ENCODE measurements around the gene PRICKLE4.

Gene PRICKLE4

DNA sequence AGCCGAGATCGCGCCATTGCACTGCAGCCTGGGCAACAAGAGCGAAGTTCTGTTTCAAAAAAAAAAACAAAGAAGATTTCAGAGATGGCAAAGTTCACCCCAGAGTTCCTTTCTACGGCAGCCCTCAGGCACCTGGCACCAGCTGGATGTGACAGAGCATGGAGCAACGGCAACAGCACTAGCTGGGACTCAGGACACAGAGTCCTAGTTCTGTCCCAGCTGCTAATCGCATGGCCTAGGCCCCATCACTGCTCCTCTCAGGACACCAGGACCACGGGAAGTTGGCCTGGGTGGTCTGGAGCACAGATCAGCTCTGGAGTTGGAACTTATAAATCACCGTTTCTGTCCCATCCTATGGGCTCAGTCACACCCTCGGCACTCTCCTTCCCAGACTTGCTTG is 34.5 kb upstream of the PRICKLE4 start:
- no peaks in the 10 kb centered on the region for H3K9me3 ChIP-seq (ENCODE audit: control insufficient read depth in 5 of 5, low read length in 5 of 5)
- H3K4me1 ChIP-seq (ENCODE audit: control insufficient read depth in 5 of 5, insufficient read depth in 5 of 5, low read length in 5 of 5): no peaks in the 10 kb centered on the region
- no peaks in the 10 kb centered on the region for H3K36me3 ChIP-seq (ENCODE audit: control insufficient read depth in 5 of 5, insufficient read depth in 5 of 5, low read length in 5 of 5)
- H3K27ac ChIP-seq (ENCODE audit: low read depth, low read length): no peak overlapping the region
- H3K4me3 ChIP-seq (ENCODE audit: low read depth in 1 of 5, low read length in 5 of 5): no peak overlapping the region
- H3K9ac ChIP-seq (ENCODE audit: low read length in 5 of 5): no peak overlapping the region
- no peaks in the 10 kb centered on the region for H3K27me3 ChIP-seq (ENCODE audit: control insufficient read depth in 5 of 5, insufficient read depth in 4 of 5, low read length in 5 of 5)

DNA sequence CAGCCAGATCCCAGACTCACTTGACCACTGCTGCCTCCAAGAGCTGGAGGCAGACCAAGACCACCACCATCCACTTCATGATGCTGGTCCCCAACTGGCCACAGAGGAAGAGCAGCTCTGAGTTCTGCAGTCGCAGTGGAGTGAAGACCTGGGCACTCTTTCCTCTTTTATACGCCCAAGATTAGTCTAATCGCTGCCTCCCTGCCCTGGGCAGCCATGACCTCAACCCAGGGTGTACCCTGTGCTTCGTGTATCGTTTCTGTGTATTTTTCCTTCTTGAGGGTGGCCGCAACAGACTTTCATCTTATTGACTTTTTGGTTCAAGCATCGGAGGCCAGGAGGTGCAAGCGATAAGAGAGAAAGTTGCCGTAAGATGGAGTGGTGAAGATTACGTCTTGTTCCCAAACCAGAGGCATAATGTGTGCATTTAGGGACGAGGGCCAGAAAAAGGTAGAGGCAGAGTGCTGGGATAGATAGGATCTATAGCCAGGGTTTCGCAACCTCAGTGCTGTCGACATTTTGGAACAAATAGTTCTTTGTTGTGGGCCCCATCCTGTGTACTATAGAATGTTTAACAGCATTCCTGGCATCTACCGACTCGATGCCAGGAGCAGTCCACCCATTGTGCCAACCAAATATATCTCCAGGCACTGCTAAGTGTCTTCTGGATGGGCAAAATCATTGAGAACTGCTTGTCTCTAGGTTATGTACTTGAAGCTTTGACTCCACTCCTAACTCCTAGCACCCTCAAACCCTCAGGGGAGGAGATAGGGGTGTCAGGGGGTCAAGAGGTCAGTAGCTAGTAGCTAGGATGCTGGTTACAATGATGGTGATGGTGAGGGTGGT is 33.1 kb upstream of the PRICKLE4 start, which contains the start of gene PGC:
TSS of gene PGC (minus strand) at position 142 of the 846 bp plus-strand sequence. CDS start at position 79, 63 bp downstream.
- no peaks in the 10 kb centered on the region for H3K9me3 ChIP-seq (ENCODE audit: control insufficient read depth in 5 of 5, low read length in 5 of 5)
- no peak within 1 kb of the TSS for H3K4me3 ChIP-seq (ENCODE audit: low read depth in 1 of 5, low read length in 5 of 5)
- H3K27ac ChIP-seq (ENCODE audit: low read depth, low read length): no peak within 1 kb of the TSS

GRCh38 chr6:41748102-41748477 is 32.5 kb upstream of the PRICKLE4 start:
- Histone ChIP-seq H3K27me3 (ENCODE audit: control insufficient read depth in 5 of 5, insufficient read depth in 4 of 5, low read length in 5 of 5) (no peaks in the 10 kb centered on the region), H3K27ac (ENCODE audit: low read depth, low read length) (no peak overlapping the region), H3K4me1 (ENCODE audit: control insufficient read depth in 5 of 5, insufficient read depth in 5 of 5, low read length in 5 of 5) (no peaks in the 10 kb centered on the region), H3K4me3 (ENCODE audit: low read depth in 1 of 5, low read length in 5 of 5) (no peak overlapping the region), H3K9ac (ENCODE audit: low read length in 5 of 5) (no peak overlapping the region), H3K9me3 (ENCODE audit: control insufficient read depth in 5 of 5, low read length in 5 of 5) (no peaks in the 10 kb centered on the region), H3K36me3 (ENCODE audit: control insufficient read depth in 5 of 5, insufficient read depth in 5 of 5, low read length in 5 of 5) (no peaks in the 10 kb centered on the region)

More for the DNA sequence above, 33.1 kb upstream of the PRICKLE4 start, which contains the start of gene PGC:
- no peak within 1 kb of the TSS for H3K9ac ChIP-seq (ENCODE audit: low read length in 5 of 5)
- no peaks in the 10 kb centered on the region for H3K27me3 ChIP-seq (ENCODE audit: control insufficient read depth in 5 of 5, insufficient read depth in 4 of 5, low read length in 5 of 5)
- H3K36me3 ChIP-seq (ENCODE audit: control insufficient read depth in 5 of 5, insufficient read depth in 5 of 5, low read length in 5 of 5): no peaks in the 10 kb centered on the region
- H3K4me1 ChIP-seq (ENCODE audit: control insufficient read depth in 5 of 5, insufficient read depth in 5 of 5, low read length in 5 of 5): no peaks in the 10 kb centered on the region

- Histone ChIP-seq H3K36me3 (ENCODE audit: control insufficient read depth in 5 of 5, insufficient read depth in 5 of 5, low read length in 5 of 5) (no peaks in the 10 kb centered on the region), H3K27me3 (ENCODE audit: control insufficient read depth in 5 of 5, insufficient read depth in 4 of 5, low read length in 5 of 5) (no peaks in the 10 kb centered on the region), H3K4me3 (ENCODE audit: low read depth in 1 of 5, low read length in 5 of 5) (no peak overlapping the region), H3K9me3 (ENCODE audit: control insufficient read depth in 5 of 5, low read length in 5 of 5) (no peaks in the 10 kb centered on the region), H3K4me1 (ENCODE audit: control insufficient read depth in 5 of 5, insufficient read depth in 5 of 5, low read length in 5 of 5) (no peaks in the 10 kb centered on the region), H3K9ac (ENCODE audit: low read length in 5 of 5) (no peak overlapping the region), H3K27ac (ENCODE audit: low read depth, low read length) (no peak overlapping the region)
These were observed 32.0 kb upstream of the PRICKLE4 start for GRCh38 chr6:41748542-41748941.

GRCh38 chr6:41750374-41750773 is 30.2 kb upstream of the PRICKLE4 start:
- Histone ChIP-seq H3K4me3 (ENCODE audit: low read depth in 1 of 5, low read length in 5 of 5) (no peak overlapping the region), H3K9me3 (ENCODE audit: control insufficient read depth in 5 of 5, low read length in 5 of 5) (no peaks in the 10 kb centered on the region), H3K4me1 (ENCODE audit: control insufficient read depth in 5 of 5, insufficient read depth in 5 of 5, low read length in 5 of 5) (no peaks in the 10 kb centered on the region), H3K36me3 (ENCODE audit: control insufficient read depth in 5 of 5, insufficient read depth in 5 of 5, low read length in 5 of 5) (no peaks in the 10 kb centered on the region), H3K9ac (ENCODE audit: low read length in 5 of 5) (no peak overlapping the region), H3K27ac (ENCODE audit: low read depth, low read length) (no peak overlapping the region), H3K27me3 (ENCODE audit: control insufficient read depth in 5 of 5, insufficient read depth in 4 of 5, low read length in 5 of 5) (no peaks in the 10 kb centered on the region)

- Histone ChIP-seq H3K9me3 (ENCODE audit: control insufficient read depth in 5 of 5, low read length in 5 of 5) (no peaks in the 10 kb centered on the region), H3K27me3 (ENCODE audit: control insufficient read depth in 5 of 5, insufficient read depth in 4 of 5, low read length in 5 of 5) (no peaks in the 10 kb centered on the region), H3K36me3 (ENCODE audit: control insufficient read depth in 5 of 5, insufficient read depth in 5 of 5, low read length in 5 of 5) (no peaks in the 10 kb centered on the region), H3K27ac (ENCODE audit: low read depth, low read length) (no peak overlapping the region), H3K4me3 (ENCODE audit: low read depth in 1 of 5, low read length in 5 of 5) (no peak overlapping the region), H3K4me1 (ENCODE audit: control insufficient read depth in 5 of 5, insufficient read depth in 5 of 5, low read length in 5 of 5) (no peaks in the 10 kb centered on the region), H3K9ac (ENCODE audit: low read length in 5 of 5) (no peak overlapping the region)
These were observed 24.7 kb upstream of the PRICKLE4 start for GRCh38 chr6:41755895-41756294.

GRCh38 chr6:41756354-41756753 is 24.2 kb upstream of the PRICKLE4 start:
- Histone ChIP-seq H3K36me3 (ENCODE audit: control insufficient read depth in 5 of 5, insufficient read depth in 5 of 5, low read length in 5 of 5) (no peaks in the 10 kb centered on the region), H3K4me1 (ENCODE audit: control insufficient read depth in 5 of 5, insufficient read depth in 5 of 5, low read length in 5 of 5) (no peaks in the 10 kb centered on the region), H3K9me3 (ENCODE audit: control insufficient read depth in 5 of 5, low read length in 5 of 5) (no peaks in the 10 kb centered on the region), H3K9ac (ENCODE audit: low read length in 5 of 5) (no peak overlapping the region), H3K27me3 (ENCODE audit: control insufficient read depth in 5 of 5, insufficient read depth in 4 of 5, low read length in 5 of 5) (no peaks in the 10 kb centered on the region), H3K27ac (ENCODE audit: low read depth, low read length) (no peak overlapping the region), H3K4me3 (ENCODE audit: low read depth in 1 of 5, low read length in 5 of 5) (no peak overlapping the region)

- Histone ChIP-seq H3K27ac (ENCODE audit: low read depth, low read length) (no peak overlapping the region), H3K9ac (ENCODE audit: low read length in 5 of 5) (no peak overlapping the region), H3K9me3 (ENCODE audit: control insufficient read depth in 5 of 5, low read length in 5 of 5) (no peaks in the 10 kb centered on the region), H3K4me1 (ENCODE audit: control insufficient read depth in 5 of 5, insufficient read depth in 5 of 5, low read length in 5 of 5) (no peaks in the 10 kb centered on the region), H3K4me3 (ENCODE audit: low read depth in 1 of 5, low read length in 5 of 5) (no peak overlapping the region), H3K36me3 (ENCODE audit: control insufficient read depth in 5 of 5, insufficient read depth in 5 of 5, low read length in 5 of 5) (no peaks in the 10 kb centered on the region), H3K27me3 (ENCODE audit: control insufficient read depth in 5 of 5, insufficient read depth in 4 of 5, low read length in 5 of 5) (no peaks in the 10 kb centered on the region)
These were observed 23.3 kb upstream of the PRICKLE4 start for GRCh38 chr6:41757271-41757670.

DNA sequence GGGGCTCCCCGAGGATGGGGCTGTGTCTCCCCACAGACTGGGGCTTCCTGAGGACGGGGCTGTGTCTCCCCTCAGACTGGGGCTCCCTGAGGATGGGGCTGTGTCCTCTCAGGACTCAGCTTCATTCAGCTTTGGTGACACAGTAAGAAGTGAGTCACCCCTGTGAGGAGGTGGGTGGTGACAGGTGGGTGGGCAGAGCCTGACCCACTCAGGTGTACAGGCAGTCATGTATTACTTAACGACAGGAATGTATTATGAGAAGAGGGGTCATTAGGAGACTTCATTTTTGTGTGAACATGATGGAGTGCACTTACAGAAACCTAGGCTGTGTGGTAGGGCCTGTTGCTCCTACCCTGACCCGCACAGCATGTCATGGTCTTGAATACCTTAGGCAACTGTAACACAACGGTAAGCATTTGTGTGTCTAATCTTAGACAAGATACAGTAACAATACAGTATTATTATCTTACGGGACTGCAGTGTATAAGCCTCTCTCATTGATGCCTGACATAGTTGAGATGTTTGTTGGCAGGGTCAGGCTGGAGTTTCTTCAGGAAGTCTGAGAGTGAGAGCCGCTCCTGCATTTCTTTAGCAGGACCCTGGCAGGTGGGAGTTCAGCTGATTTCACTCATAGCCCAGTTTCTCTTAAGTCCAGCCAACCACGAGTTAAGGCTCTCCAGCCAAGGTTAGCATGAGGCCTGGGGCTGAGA is 22.5 kb upstream of the PRICKLE4 start:
- Histone ChIP-seq H3K27me3 (ENCODE audit: control insufficient read depth in 5 of 5, insufficient read depth in 4 of 5, low read length in 5 of 5) (no peaks in the 10 kb centered on the region), H3K9ac (ENCODE audit: low read length in 5 of 5) (no peak overlapping the region), H3K4me1 (ENCODE audit: control insufficient read depth in 5 of 5, insufficient read depth in 5 of 5, low read length in 5 of 5) (no peaks in the 10 kb centered on the region), H3K9me3 (ENCODE audit: control insufficient read depth in 5 of 5, low read length in 5 of 5) (no peaks in the 10 kb centered on the region), H3K27ac (ENCODE audit: low read depth, low read length) (no peak overlapping the region), H3K36me3 (ENCODE audit: control insufficient read depth in 5 of 5, insufficient read depth in 5 of 5, low read length in 5 of 5) (no peaks in the 10 kb centered on the region), H3K4me3 (ENCODE audit: low read depth in 1 of 5, low read length in 5 of 5) (no peak overlapping the region)

DNA sequence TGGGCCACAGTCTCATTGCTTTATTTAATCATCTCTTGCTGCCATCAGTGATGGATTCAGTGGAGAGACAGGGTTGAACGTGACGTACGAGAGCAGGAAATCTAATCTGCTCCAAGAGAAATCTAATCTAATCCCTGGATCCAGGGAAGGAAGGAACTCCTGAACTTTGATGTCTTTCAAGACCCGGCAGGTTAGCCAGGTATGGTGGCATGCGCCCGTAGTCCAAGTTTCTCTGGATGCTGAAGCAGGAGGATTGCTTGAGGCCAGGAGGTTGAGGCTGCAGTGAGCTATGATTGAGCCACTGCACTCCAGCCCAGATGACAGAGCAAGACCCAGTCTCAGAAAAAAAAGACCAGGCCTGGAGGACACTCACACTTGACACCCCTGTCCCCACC is 21.9 kb upstream of the PRICKLE4 start:
- Histone ChIP-seq H3K4me3 (ENCODE audit: low read depth in 1 of 5, low read length in 5 of 5) (no peak overlapping the region), H3K36me3 (ENCODE audit: control insufficient read depth in 5 of 5, insufficient read depth in 5 of 5, low read length in 5 of 5) (no peaks in the 10 kb centered on the region), H3K27me3 (ENCODE audit: control insufficient read depth in 5 of 5, insufficient read depth in 4 of 5, low read length in 5 of 5) (no peaks in the 10 kb centered on the region), H3K9ac (ENCODE audit: low read length in 5 of 5) (no peak overlapping the region), H3K9me3 (ENCODE audit: control insufficient read depth in 5 of 5, low read length in 5 of 5) (no peaks in the 10 kb centered on the region), H3K4me1 (ENCODE audit: control insufficient read depth in 5 of 5, insufficient read depth in 5 of 5, low read length in 5 of 5) (no peaks in the 10 kb centered on the region), H3K27ac (ENCODE audit: low read depth, low read length) (no peak overlapping the region)

All from subcutaneous abdominal adipose tissue (tissue), 5 donors.